CD14-positive monocyte (primary cell): ENCODE measurements around the gene CCNY. TPM values are rescaled to one million over a fixed set of nuclear protein-coding genes. Genes with fewer than 3 reads are reported as not detected.

ENCODE experiments used
- DNase-seq, 3 donors: peaks; one replicate each; pipeline ENCODE4 v3.0.0-alpha.2; 2011 to 2022
- H2AFZ ChIP-seq: 2 replicates; pipeline ENCODE4 v1.6.0; 2012; ENCODE audit warnings: mild to moderate bottlenecking, low read depth, low read length, inconsistent platforms; ENCODE audit not compliant: insufficient read depth, poor library complexity, severe bottlenecking
- H3K27ac ChIP-seq, 2 donors: 1 replicate in 1 of 2; 2 replicates in 1 of 2; pipeline ENCODE4 v1.5.1; 2012 to 2013; ENCODE audit warnings: low read length in 2 of 2, control low read depth in 1 of 2, inconsistent platforms in 1 of 2, low read depth in 1 of 2, mild to moderate bottlenecking in 1 of 2
- H3K27me3 ChIP-seq, 2 donors: one replicate each; pipeline versions ENCODE4 v1.6.0 to v1.6.1; 2011 to 2013; ENCODE audit warnings: low read length in 2 of 2; ENCODE audit not compliant: control insufficient read depth in 2 of 2, insufficient read depth in 2 of 2
- H3K36me3 ChIP-seq, 2 donors: replicated peaks in 1 of 2; 1 replicate in 1 of 2; 2 replicates in 1 of 2; pipeline versions ENCODE4 v1.5.1 to v1.6.1; 2012 to 2013; ENCODE audit warnings: low read length in 2 of 2, control low read depth in 1 of 2, inconsistent platforms in 1 of 2, mild to moderate bottlenecking in 1 of 2; ENCODE audit not compliant: insufficient read depth in 2 of 2, control insufficient read depth in 1 of 2
- H3K4me1 ChIP-seq, 2 donors: 1 replicate in 1 of 2; 2 replicates in 1 of 2; pipeline versions ENCODE4 v1.5.1 to v1.6.1; 2012 to 2013; ENCODE audit warnings: low read length in 2 of 2, control low read depth in 1 of 2, inconsistent platforms in 1 of 2, mild to moderate bottlenecking in 1 of 2, moderate library complexity in 1 of 2; ENCODE audit not compliant: insufficient read depth in 2 of 2, control insufficient read depth in 1 of 2
- H3K4me2 ChIP-seq: replicated peaks from 2 replicates; pipeline ENCODE3; 2012; ENCODE audit warnings: low read length, moderate library complexity, mild to moderate bottlenecking; ENCODE audit not compliant: poor library complexity, severe bottlenecking; ENCODE audit errors: extremely low read depth
- H3K4me3 ChIP-seq, 3 experiments: fragments of 200-600 bp in 1 of 3; sonication (generic) in 1 of 3; replicated peaks in 1 of 3; 1 replicate in 2 of 3; 2 replicates in 1 of 3; pipeline ENCODE4 v1.5.1; 2011 to 2013; ENCODE audit warnings: low read length in 3 of 3, mild to moderate bottlenecking in 3 of 3, control low read depth in 2 of 3, low read depth in 2 of 3, inconsistent platforms in 1 of 3, moderate library complexity in 1 of 3
- H3K79me2 ChIP-seq: 2 replicates; pipeline ENCODE4 v1.6.0; 2012; ENCODE audit warnings: mild to moderate bottlenecking, control low read depth, inconsistent platforms, low read length, moderate library complexity; ENCODE audit not compliant: insufficient read depth
- H3K9ac ChIP-seq: 2 replicates; pipeline ENCODE4 v1.6.0; 2017; ENCODE audit warnings: low read length, mild to moderate bottlenecking; ENCODE audit not compliant: insufficient read depth, poor library complexity, severe bottlenecking
- H3K9me3 ChIP-seq, 2 donors: replicated peaks in 1 of 2; 1 replicate in 1 of 2; 2 replicates in 1 of 2; pipeline versions ENCODE4 v1.5.1 to v1.6.1; 2012 to 2013; ENCODE audit warnings: low read length in 2 of 2, control low read depth in 1 of 2; ENCODE audit not compliant: control insufficient read depth in 1 of 2, insufficient read depth in 1 of 2
- H4K20me1 ChIP-seq: 2 replicates; pipeline ENCODE4 v1.6.0; 2012; ENCODE audit warnings: mild to moderate bottlenecking, low read length, control low read depth, moderate library complexity; ENCODE audit not compliant: insufficient read depth
- H3K27ac Mint-ChIP-seq, 7 donors: one replicate each; pipeline ENCODE4 v1.8.0; 2020; ENCODE audit warnings: mild to moderate bottlenecking in 7 of 7, mixed read lengths in 7 of 7, moderate library complexity in 6 of 7, inconsistent platforms in 2 of 7
- H3K27me3 Mint-ChIP-seq, 3 donors: one replicate each; pipeline ENCODE4 v1.8.0; 2021 to 2022; ENCODE audit warnings: low read depth in 3 of 3, mild to moderate bottlenecking in 3 of 3, mixed read lengths in 3 of 3, moderate library complexity in 3 of 3, inconsistent platforms in 1 of 3
- H3K36me3 Mint-ChIP-seq, 2 donors: one replicate each; pipeline ENCODE4 v1.8.0; 2020; ENCODE audit warnings: mixed read lengths in 2 of 2, inconsistent platforms in 1 of 2, mild to moderate bottlenecking in 1 of 2
- H3K4me1 Mint-ChIP-seq: one replicate; pipeline ENCODE4 v1.8.0; 2020; ENCODE audit warnings: mild to moderate bottlenecking, mixed read lengths
- H3K4me3 Mint-ChIP-seq, 2 donors: one replicate each; pipeline ENCODE4 v1.8.0; 2020; ENCODE audit warnings: mild to moderate bottlenecking in 2 of 2, mixed read lengths in 2 of 2, moderate library complexity in 1 of 2
- H3K9me3 Mint-ChIP-seq, 7 donors: one replicate each; pipeline ENCODE4 v1.8.0; 2020 to 2022; ENCODE audit warnings: mixed read lengths in 7 of 7, mild to moderate bottlenecking in 6 of 7, moderate library complexity in 6 of 7, inconsistent platforms in 2 of 7
- CTCF ChIP-seq: fragments of 200-600 bp; IDR thresholded peaks from one replicate; pipeline ENCODE4 v1.8.0; 2022; ENCODE audit warnings: antibody characterized with exemption, mild to moderate bottlenecking
- WGBS: methylation state at CpG from one replicate; pipeline ENCODE4 v1.1.5; 2013; ENCODE audit warnings: missing lambda C conversion rate; ENCODE audit not compliant: insufficient coverage; 5-methylcytosine and 5-hydroxymethylcytosine counted together
- intact Hi-C, 2 donors: fragments of 100-400 bp; cut with micrococcal nuclease; formaldehyde crosslinking; loops; one replicate each; pipeline versions ENCODE4 v1.15.0 to v1.15.1; 2023
- polyA plus RNA-seq, 3 donors: library from polyadenylated mRNA; depleted of rRNA in 1 of 3; unstranded in 2 of 3; stranded (reverse) in 1 of 3; fragments of 300-500 nt in 2 of 3; fragments of >200 nt in 1 of 3; fragmentation: Illumina TruSeq in 2 of 3; gene quantifications; 1 replicate in 2 of 3; 2 replicates in 1 of 3; pipeline ENCODE4 v1.2.3, GENCODE V29; 2012 to 2021

The CCNY gene
- polyA plus RNA-seq, 3 donors: 39.9 to 116 (median 64.8) TPM

GRCh38 chr10:35507519-35508109, 171.3 kb downstream of the CCNY start:
- Histone ChIP-seq H3K4me3 (no peak overlapping the region), H2AFZ (no peak overlapping the region), H3K9ac (no peak overlapping the region), H3K27me3 (no peaks in the 10 kb centered on the region), H3K27ac (no peak overlapping the region), H3K4me2 (no peak overlapping the region), H4K20me1 (peaks cover 99% of the 10 kb centered on the region), H3K79me2 (peaks cover 39% of the 10 kb centered on the region), H3K4me1 (peaks cover 9 to 13% of the 10 kb centered on the region in 2 donors), H3K36me3 (peaks cover 10 to 37% of the 10 kb centered on the region in 2 donors), H3K9me3 (no peaks in the 10 kb centered on the region)
- 100% methylated on average over 5 of the region's 8 CpGs for WGBS
- intact Hi-C loops: no loop called here
- H3K27ac Mint-ChIP-seq: no peak overlapping the region
- peaks cover 29% of the 10 kb centered on the region for H3K4me1 Mint-ChIP-seq
- no peak for DNase-seq
- H3K36me3 Mint-ChIP-seq: peaks cover 25 to 46% of the 10 kb centered on the region in 2 donors
- no peaks in the 10 kb centered on the region for H3K9me3 Mint-ChIP-seq
- no peak overlapping the region for H3K4me3 Mint-ChIP-seq
- H3K27me3 Mint-ChIP-seq: no peaks in the 10 kb centered on the region
- TF ChIP-seq CTCF: no peak

- Mint-ChIP-seq H3K36me3 (peaks cover 24 to 43% of the 10 kb centered on the region in 2 donors), H3K4me3 (no peak overlapping the region), H3K27me3 (no peaks in the 10 kb centered on the region), H3K27ac (no peak overlapping the region), H3K4me1 (peaks cover 30% of the 10 kb centered on the region), H3K9me3 (no peaks in the 10 kb centered on the region)
- Histone ChIP-seq H3K27ac (no peak overlapping the region), H4K20me1 (peaks cover 99% of the 10 kb centered on the region), H3K4me1 (peaks cover 9 to 14% of the 10 kb centered on the region in 2 donors), H3K4me2 (no peak overlapping the region), H3K36me3 (peaks cover 4 to 31% of the 10 kb centered on the region in 2 donors), H3K4me3 (no peak overlapping the region), H3K79me2 (peaks cover 42% of the 10 kb centered on the region), H3K9me3 (no peaks in the 10 kb centered on the region), H3K27me3 (no peaks in the 10 kb centered on the region), H3K9ac (no peak overlapping the region), H2AFZ (no peak overlapping the region)
- DNase-seq: no peak
- no peak for TF ChIP-seq CTCF
- intact Hi-C loops: no loop called here
- WGBS: no CpG with 5 or more reads among the region's 1 CpG
Measured at GRCh38 chr10:35508647-35509046, 172.3 kb downstream of the CCNY start.
